Right lobe of liver (tissue), 6 donors: ENCODE data around the gene ATF4. TPM values are rescaled to one million over a fixed set of nuclear protein-coding genes. Genes with fewer than 3 reads are reported as not detected.

Source experiments
- ATAC-seq, 4 donors: fragments of 200-7000 bp; cut with Tn5 transposase; one replicate each; pipeline ENCODE4 v1.9.1; 2020; ENCODE audit warnings: mild to moderate bottlenecking in 4 of 4, moderate library complexity in 4 of 4
- DNase-seq, 3 donors: peaks; one replicate each; pipeline ENCODE4 v3.0.0-alpha.2; 2020
- H3K27ac ChIP-seq, 3 donors: fragments of 200-600 bp; one replicate each; pipeline ENCODE4 v1.8.0; 2022
- H3K27me3 ChIP-seq, 2 donors: fragments of 200-600 bp; one replicate each; pipeline ENCODE4 v1.8.0; 2022
- H3K36me3 ChIP-seq, 4 donors: fragments of 200-600 bp; sonication (generic) in 1 of 4; one replicate each; pipeline versions ENCODE4 v1.5.1 to v1.8.0; 2017 to 2022; ENCODE audit warnings: control low read depth in 1 of 4
- H3K4me1 ChIP-seq, 4 donors: fragments of 200-600 bp; sonication (generic) in 1 of 4; one replicate each; pipeline versions ENCODE4 v1.5.1 to v1.8.0; 2017 to 2022; ENCODE audit warnings: control low read depth in 1 of 4
- H3K4me3 ChIP-seq, 3 donors: fragments of 200-600 bp; one replicate each; pipeline ENCODE4 v1.8.0; 2022
- H3K9me3 ChIP-seq, 4 donors: fragments of 200-600 bp; sonication (generic) in 1 of 4; one replicate each; pipeline versions ENCODE4 v1.5.1 to v1.8.0; 2017 to 2022; ENCODE audit warnings: control low read depth in 1 of 4
- CTCF ChIP-seq, 4 donors: fragments of 200-600 bp in 3 of 4; fragments of 450-650 bp in 1 of 4; IDR thresholded peaks; one replicate each; pipeline versions ENCODE4 v1.5.1 to v1.8.0; 2016 to 2022; ENCODE audit warnings: antibody characterized with exemption in 4 of 4, mild to moderate bottlenecking in 2 of 4
- POLR2A ChIP-seq: fragments of 450-650 bp; IDR thresholded peaks from one replicate; pipeline ENCODE4 v1.6.1; 2017; ENCODE audit warnings: antibody characterized with exemption, mild to moderate bottlenecking
- WGBS: methylation state at CpG from one replicate; pipeline ENCODE4 v1.1.6; 2018; ENCODE audit warnings: low coverage, low lambda C conversion rate; ENCODE audit not compliant: insufficient coverage; ENCODE audit errors: missing lambda C conversion rate; 5-methylcytosine and 5-hydroxymethylcytosine counted together
- intact Hi-C, 2 donors: fragments of 100-400 bp; cut with DNase I; formaldehyde crosslinking; loops; one replicate each; pipeline versions ENCODE4 v1.11.2 to v1.14.1; 2022
- total RNA-seq, 6 experiments: library from RNA; depleted of rRNA in 2 of 6; stranded (reverse); fragments of >200 nt in 2 of 6; fragmentation: NEBNext Ultra II Directional in 3 of 6; extraction: Animal tissue kit (Norgen Biotek cat#: 25700) in 3 of 6; gene quantifications; one replicate each; pipeline versions ENCODE4 v1.1.0 to v1.2.4, GENCODE V29; 2016 to 2023
- donor health status: DM: no; HTN: yes; CAD: no.
- donor health status: DM: no; HTN: no; CAD: no.
- donor health status: DM: no; HTN: no; CAD: no.
- donor health status: DM: no; HTN: yes; CAD: no.
- donor health status: DM: no; HTN: yes; CAD: no.

The ATF4 gene
- total RNA-seq, 6 experiments from 2014 or later, result 114 to 187 (median 157) TPM

DNA sequence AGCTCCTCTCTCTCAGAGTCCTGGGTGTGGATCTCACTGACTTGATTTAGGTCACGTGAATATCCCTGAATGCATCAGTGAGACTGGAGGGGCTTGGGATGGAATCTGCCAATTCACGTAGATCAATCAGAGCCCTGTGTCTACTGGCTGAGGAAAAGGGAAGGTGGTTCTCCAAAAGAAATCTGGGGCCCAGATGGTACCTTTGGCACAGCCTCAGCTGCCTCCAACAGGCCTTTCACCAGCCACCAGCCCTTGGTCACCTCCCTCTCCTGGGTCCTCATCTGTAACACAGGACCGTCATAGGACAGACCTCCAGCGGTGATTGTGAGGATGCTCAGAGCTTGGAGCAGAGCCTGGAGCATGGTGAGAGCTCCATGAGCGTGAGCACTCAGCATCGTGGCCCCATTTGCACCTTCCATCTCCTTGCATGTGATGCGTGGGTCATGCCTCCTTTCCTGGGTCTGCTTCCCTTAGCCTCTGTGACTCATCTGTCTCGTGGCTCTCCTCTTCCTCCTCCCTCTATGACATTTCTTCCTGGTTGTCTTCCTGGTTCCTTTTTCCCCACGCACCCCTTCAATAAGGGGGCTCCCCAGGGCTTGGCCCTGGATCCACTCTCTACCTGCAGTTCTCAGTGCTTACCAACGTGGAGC, 25.8 kb upstream of the ATF4 start:
- no peak overlapping the region for H3K4me3 ChIP-seq
- intact Hi-C loops, result loop anchor here in 1 of 2 donors (5.0 kb wide), 1 partner anchor 33 kb away; no protein-coding TSS in a partner anchor
- H3K27ac ChIP-seq, result no peak overlapping the region
- WGBS, result 47% methylated on average over 8 of the region's 10 CpGs
- H3K9me3 ChIP-seq, result no peaks in the 10 kb centered on the region
- DNase-seq, result peak in 1 of 3 donors; percentile 28
- TF ChIP-seq CTCF (IDR thresholded peaks at IDR 0.05) (no peak), POLR2A (no peak)
- ATAC-seq, result no peak
- H3K36me3 ChIP-seq, result no peaks in the 10 kb centered on the region
- H3K27me3 ChIP-seq, result no peaks in the 10 kb centered on the region
- no peaks in the 10 kb centered on the region for H3K4me1 ChIP-seq

- no peak overlapping the region for H3K4me3 ChIP-seq
- peak; percentile 73 to 76 (median 75) for DNase-seq
- TF ChIP-seq CTCF (IDR thresholded peaks at IDR 0.05), result peak; percentile 67 to 86 (median 76)
- TF ChIP-seq POLR2A, result no peak
- no peaks in the 10 kb centered on the region for H3K9me3 ChIP-seq
- H3K27ac ChIP-seq, result no peak overlapping the region
- H3K4me1 ChIP-seq, result peaks cover 0 to 5% (median 2%) of the 10 kb centered on the region in 4 donors
- no peaks in the 10 kb centered on the region for H3K27me3 ChIP-seq
- intact Hi-C loops, result no loop called here
- ATAC-seq, result peak; percentile 79 to 86 (median 83)
- H3K36me3 ChIP-seq, result no peaks in the 10 kb centered on the region
- WGBS, result 5% methylated on average over 6 of the region's 13 CpGs
Observed at GRCh38 chr22:39496131-39496838, 24.1 kb upstream of the ATF4 start.

GRCh38 chr22:39497429-39497828, 22.9 kb upstream of the ATF4 start:
- intact Hi-C loops, result no loop called here
- Histone ChIP-seq H3K4me1 (peaks cover 0 to 11% (median 8%) of the 10 kb centered on the region in 4 donors), H3K36me3 (no peaks in the 10 kb centered on the region), H3K9me3 (no peaks in the 10 kb centered on the region), H3K27ac (no peak overlapping the region), H3K27me3 (no peaks in the 10 kb centered on the region), H3K4me3 (no peak overlapping the region)
- 78% methylated on average over 6 of the region's 8 CpGs for WGBS
- ATAC-seq (no peak), DNase-seq (no peak)
- TF ChIP-seq CTCF (IDR thresholded peaks at IDR 0.05), result no peak
- no peak for TF ChIP-seq POLR2A

DNA sequence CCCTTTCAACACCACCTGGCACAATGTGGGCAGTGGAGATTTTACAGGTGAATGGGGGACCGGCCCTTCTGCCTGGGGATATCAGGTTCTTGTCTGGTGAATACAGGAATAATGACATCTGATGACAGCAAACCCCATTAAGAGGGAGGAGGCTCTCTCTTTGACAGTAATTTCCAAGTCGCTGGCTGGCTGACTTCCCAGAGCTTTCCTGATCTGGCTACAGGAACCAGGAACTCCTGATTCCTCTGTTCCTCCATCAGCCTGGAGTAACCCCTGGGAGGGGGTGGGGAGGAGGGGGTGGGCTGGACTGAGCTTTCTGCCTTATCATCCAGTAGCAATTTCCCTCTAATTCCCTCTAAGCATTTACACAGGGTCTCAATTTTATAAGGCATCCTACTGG, 22.0 kb upstream of the ATF4 start:
- no peak for TF ChIP-seq CTCF (IDR thresholded peaks at IDR 0.05)
- TF ChIP-seq POLR2A, result no peak
- intact Hi-C loops, result no loop called here
- Histone ChIP-seq H3K4me1 (peaks cover 0 to 13% (median 10%) of the 10 kb centered on the region in 4 donors), H3K9me3 (no peaks in the 10 kb centered on the region), H3K27me3 (no peaks in the 10 kb centered on the region), H3K36me3 (no peaks in the 10 kb centered on the region), H3K4me3 (no peak overlapping the region), H3K27ac (no peak overlapping the region)
- ATAC-seq, result no peak
- WGBS, result 0% methylated on average over 1 of the region's 2 CpGs
- peak in 2 of 3 donors; percentile 46 to 57 for DNase-seq
